HepG2 (cell line): Measurements from ENCODE around the gene ZMYND19. TPM values are rescaled to one million over a fixed set of nuclear protein-coding genes. Genes with fewer than 3 reads are reported as not detected.

Experiments
- ATF3 ChIP-seq: sonication (generic); formaldehyde crosslinking; IDR thresholded peaks from 2 replicates; pipeline ENCODE4 v1.4.0; 2020; ENCODE audit warnings: missing genetic modification reagents
- FOXO4 ChIP-seq: sonication (generic); formaldehyde crosslinking; conservative IDR thresholded peaks from 2 replicates; pipeline ENCODE4 v1.8.1; 2023; ENCODE audit warnings: missing genetic modification reagents
- KAT7 ChIP-seq: IDR thresholded peaks from 2 replicates; pipeline ENCODE4 v1.6.1; 2018; ENCODE audit warnings: borderline replicate concordance, missing compliant biosample characterization
- KDM6A ChIP-seq: IDR thresholded peaks from 2 replicates; pipeline ENCODE4 v1.6.1; 2016; ENCODE audit warnings: low read depth
- NR0B2 ChIP-seq: sonication (generic); formaldehyde crosslinking; IDR thresholded peaks from 2 replicates; pipeline ENCODE4 v1.4.0; 2020; ENCODE audit warnings: mild to moderate bottlenecking, missing genetic modification reagents
- REL ChIP-seq: sonication (generic); formaldehyde crosslinking; conservative IDR thresholded peaks from 2 replicates; pipeline ENCODE4 v1.8.0; 2022; ENCODE audit warnings: mild to moderate bottlenecking, missing genetic modification reagents, moderate library complexity
- REST ChIP-seq, 2 experiments: IDR thresholded peaks; 2 replicates each; pipeline ENCODE4 v1.6.1; 2011 to 2012; ENCODE audit warnings: low read length in 2 of 2, borderline replicate concordance in 1 of 2, low read depth in 1 of 2, mild to moderate bottlenecking in 1 of 2, moderate library complexity in 1 of 2
- SP140L ChIP-seq: sonication (generic); formaldehyde crosslinking; IDR thresholded peaks from 2 replicates; pipeline ENCODE4 v1.4.0; 2020; ENCODE audit warnings: missing genetic modification reagents, borderline replicate concordance
- ZNF318 ChIP-seq: sonication (generic); formaldehyde crosslinking; IDR thresholded peaks from 2 replicates; pipeline ENCODE4 v1.4.0; 2020; ENCODE audit warnings: mild to moderate bottlenecking, missing genetic modification reagents
- ZNF484 ChIP-seq: sonication (generic); formaldehyde crosslinking; IDR thresholded peaks from 2 replicates; pipeline ENCODE4 v1.5.1; 2020; ENCODE audit warnings: mild to moderate bottlenecking, low read depth, missing genetic modification reagents, borderline replicate concordance
- ZNF782 ChIP-seq: sonication (generic); formaldehyde crosslinking; IDR thresholded peaks from 2 replicates; pipeline ENCODE4 v1.4.0; 2020; ENCODE audit warnings: missing genetic modification reagents, mild to moderate bottlenecking, borderline replicate concordance
- ZNF878 ChIP-seq: sonication (generic); formaldehyde crosslinking; IDR thresholded peaks from 2 replicates; pipeline ENCODE4 v1.8.1; 2023; ENCODE audit warnings: mild to moderate bottlenecking, missing genetic modification reagents, moderate library complexity
- ZSCAN9 ChIP-seq: IDR thresholded peaks from 2 replicates; pipeline ENCODE4 v1.6.1; 2016; ENCODE audit warnings: borderline replicate concordance
- polyA plus RNA-seq, 8 experiments: library from polyadenylated mRNA; depleted of rRNA in 3 of 8; stranded (reverse) in 7 of 8; unstranded in 1 of 8; fragments of >200 nt; fragmentation: Illumina TruSeq in 4 of 8; extraction: Trizol in 4 of 8; gene quantifications; 2 replicates each; pipeline versions ENCODE4 v1.2.1 to v1.2.3, GENCODE V29; 2011 to 2016; ENCODE audit warnings: low read depth in 4 of 8, missing spikeins in 1 of 8, mixed read lengths in 1 of 8; ENCODE audit not compliant: insufficient read depth in 1 of 8
- total RNA-seq, 5 experiments: library from RNA; depleted of rRNA; stranded (reverse); fragments of >200 nt; fragmentation: Illumina TruSeq; extraction: Trizol; gene quantifications; 2 replicates each; pipeline ENCODE4 v1.2.3, GENCODE V29; 2016; ENCODE audit warnings: low read depth in 1 of 5

ZMYND19 gene
- total and polyA plus RNA-seq, 2 of the 13 experiments (the other 11 are each of a cell fraction or from before 2014, with no cell fraction given): 21.3 to 38.7 TPM

GRCh38 chr9:137578518-137579258 lies 11.6 kb downstream of the ZMYND19 start, which contains the start of gene DPH7 (continued):
- TF ChIP-seq REST (IDR thresholded peaks at IDR 0.05; ENCODE audit: borderline replicate concordance in 1 of 2, low read depth in 1 of 2, low read length in 2 of 2) (no peak), FOXO4 (CRISPR knock-in tag) (0 out of 2 replicates have a peak, but pooled peaks have one; percentile 17), NR0B2 (CRISPR knock-in tag) (peak; percentile 58), ZNF878 (CRISPR knock-in tag) (peak; percentile 50; the same call in 1 of the 2 replicates), ZNF484 (CRISPR knock-in tag) (no peak), ZNF318 (CRISPR knock-in tag) (no peak), SP140L (CRISPR knock-in tag) (peak; percentile 42; the same call in 1 of the 2 replicates), REL (peak; percentile 89; the same call in 1 of the 2 replicates), ATF3 (CRISPR knock-in tag) (no peak), KDM6A (no peak), ZSCAN9 (CRISPR knock-in tag) (0 out of 2 replicates have a peak, but pooled peaks have one; percentile 23), ZNF782 (CRISPR knock-in tag) (no peak), KAT7 (peak; percentile 90; the same call in 1 of the 2 replicates)
